RKO (cell line): ENCODE results near the gene ZFYVE26.
"Not testable (repeated sequence)": the region's sequence is repeated elsewhere in the genome, so short reads cannot be mapped to it uniquely, and the experiment has no call there.

Source experiments
- DNase-seq: peaks from one replicate; pipeline ENCODE4 v3.0.0-alpha.2; 2016; ENCODE audit warnings: low spot score

Gene ZFYVE26

DNA sequence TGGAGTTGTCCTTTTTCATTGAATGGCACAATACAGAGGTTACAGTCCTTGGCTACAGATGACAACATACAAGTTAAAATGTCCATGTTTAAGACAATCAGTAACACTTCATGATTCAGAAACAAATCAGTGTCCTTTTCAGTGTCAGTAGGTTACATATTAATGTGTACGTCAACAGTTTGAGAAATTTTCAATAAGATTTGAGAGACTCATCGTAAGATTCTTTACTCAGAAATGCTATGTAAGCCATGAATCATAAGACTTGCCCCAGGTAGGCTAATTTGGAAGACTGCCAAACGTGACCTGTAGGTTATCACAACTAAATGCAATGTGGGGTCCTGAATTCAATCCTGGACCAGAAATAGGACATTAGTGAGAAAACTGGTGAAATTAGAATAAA, 111.2 kb downstream of the ZFYVE26 start:
- no peak for DNase-seq

DNA sequence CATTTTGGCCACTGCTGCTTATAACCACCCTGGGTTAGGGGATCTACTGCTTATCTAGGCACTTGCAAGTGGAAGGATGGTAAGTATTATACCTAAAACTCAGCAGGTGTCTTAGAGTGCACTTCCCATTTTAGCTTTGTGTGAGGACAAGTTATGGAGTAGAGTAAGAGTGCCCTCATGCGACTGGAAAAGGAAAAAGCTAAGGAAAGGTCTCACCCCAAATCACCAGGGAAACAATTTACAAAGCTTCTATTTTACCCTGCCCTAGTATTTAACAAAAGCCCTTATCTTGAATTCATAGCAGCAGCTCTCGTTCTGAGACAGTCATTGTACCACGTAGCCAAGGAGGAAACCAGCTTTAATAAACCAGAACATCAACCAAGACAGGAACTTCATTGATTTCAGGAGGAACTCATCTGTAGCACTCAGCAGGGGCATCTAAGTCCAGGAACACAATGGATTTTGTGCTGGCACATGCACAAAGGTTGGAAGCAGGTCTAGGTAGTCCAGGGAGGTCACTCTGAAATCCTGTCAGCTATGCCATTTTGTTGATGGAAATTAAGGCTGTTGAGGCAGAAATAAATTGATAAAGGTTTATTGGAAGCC, 111.8 kb downstream of the ZFYVE26 start:
- DNase-seq, result peak; percentile 80

DNA sequence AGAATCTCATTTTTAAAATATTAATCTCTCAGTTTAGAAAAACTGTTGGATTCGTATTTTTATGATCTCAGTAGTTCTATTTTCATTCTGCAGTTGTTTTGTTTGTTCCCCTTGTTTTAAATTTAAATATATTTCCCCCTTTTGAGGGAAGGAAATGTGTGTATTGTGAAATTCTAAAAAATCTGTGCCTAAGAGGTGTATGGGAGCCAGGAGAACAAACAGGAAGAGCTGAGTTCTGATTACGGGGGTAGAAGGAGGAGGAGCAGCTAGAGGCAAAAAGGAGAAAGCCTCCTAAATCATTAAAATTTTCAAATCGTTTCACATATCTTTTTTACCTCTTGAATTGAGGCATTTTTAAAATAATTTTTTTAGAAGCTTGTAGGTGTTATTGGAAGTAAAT, 112.4 kb downstream of the ZFYVE26 start:
- DNase-seq, result no peak

DNA sequence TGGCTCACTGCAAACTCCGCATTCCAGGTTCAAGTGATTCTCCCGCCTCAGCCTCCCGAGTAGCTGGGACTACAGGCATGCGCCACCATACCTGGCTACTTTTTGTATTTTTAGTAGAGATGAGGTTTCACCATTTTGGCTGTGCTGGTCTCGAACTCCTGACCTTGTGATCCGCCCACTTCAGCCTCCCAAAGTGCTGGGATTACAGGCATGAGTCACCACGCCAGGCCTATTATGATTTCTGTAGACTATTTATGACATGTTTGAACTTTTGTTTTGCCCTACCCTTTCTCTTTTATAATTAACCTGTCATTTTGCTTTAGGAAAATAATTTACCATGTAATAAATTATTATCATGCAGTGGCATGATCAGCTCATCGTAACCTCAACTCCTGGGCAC, 114.9 kb downstream of the ZFYVE26 start, which contains the start of gene RDH12:
TSS of gene RDH12 (plus strand) at position 395 of the 400 bp plus-strand sequence. CDS start 20,757 bp downstream, outside the sequence.
- not testable (repeated sequence) for DNase-seq

DNA sequence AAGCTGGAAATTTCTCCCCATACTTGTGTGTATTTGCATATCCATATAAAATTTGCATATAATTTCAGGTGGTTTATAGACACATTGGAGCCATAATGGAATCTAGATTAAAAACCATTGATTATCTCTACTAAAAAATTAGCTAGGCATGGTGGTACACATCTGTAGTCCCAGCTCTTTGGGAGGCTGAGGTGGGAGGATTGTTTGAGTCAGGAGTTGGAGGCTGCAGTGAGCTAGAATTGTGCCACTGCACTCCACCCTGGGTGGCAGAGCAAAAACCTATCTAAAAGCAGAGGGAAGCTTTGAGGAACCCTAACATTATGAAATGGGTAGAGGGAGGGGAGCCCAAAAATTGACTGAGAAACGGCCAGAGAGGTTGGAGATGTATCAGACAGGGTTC, 118.2 kb downstream of the ZFYVE26 start:
- no peak for DNase-seq

DNA sequence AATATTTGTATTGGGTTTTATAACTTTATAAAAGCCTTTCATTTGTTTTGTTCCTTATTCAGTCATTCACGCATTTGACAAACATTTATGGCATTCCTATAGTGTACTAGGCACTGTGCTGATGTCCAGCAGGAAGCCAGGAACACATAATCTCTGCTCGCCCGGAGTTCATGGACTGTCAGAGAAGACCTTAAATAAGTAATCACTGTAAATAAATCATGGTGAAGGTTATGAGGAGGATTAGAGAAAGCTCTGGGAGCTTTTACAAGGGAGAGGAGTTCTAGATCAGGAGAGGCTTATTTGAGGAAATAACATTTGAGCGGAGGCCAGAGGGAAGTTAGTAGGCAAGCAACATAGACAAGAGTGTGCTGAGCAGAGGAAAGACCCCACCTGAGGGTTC, 119.4 kb downstream of the ZFYVE26 start:
- no peak for DNase-seq
